HEK293T (cell line): ENCODE results near the gene TPX2.

Experiments
- ARNT ChIP-seq: fragments of 450-650 bp; IDR thresholded peaks from 2 replicates; pipeline ENCODE4 v1.6.1; 2017; ENCODE audit warnings: mild to moderate bottlenecking
- BHLHE40 ChIP-seq: fragments of 450-650 bp; IDR thresholded peaks from 2 replicates; pipeline ENCODE4 v1.6.1; 2016; ENCODE audit warnings: mild to moderate bottlenecking, moderate library complexity, borderline replicate concordance
- CTBP1 ChIP-seq: fragments of 450-650 bp; IDR thresholded peaks from 2 replicates; pipeline ENCODE4 v1.6.1; 2016; ENCODE audit warnings: borderline replicate concordance
- ELF4 ChIP-seq: fragments of 450-650 bp; IDR thresholded peaks from 2 replicates; pipeline ENCODE4 v1.6.1; 2017; ENCODE audit warnings: antibody characterized with exemption
- FOXM1 ChIP-seq: fragments of 450-650 bp; IDR thresholded peaks from 2 replicates; pipeline ENCODE4 v1.6.1; 2017; ENCODE audit warnings: mild to moderate bottlenecking, borderline replicate concordance
- LEF1 ChIP-seq: fragments of 450-650 bp; IDR thresholded peaks from 2 replicates; pipeline ENCODE4 v1.6.1; 2017; ENCODE audit warnings: mild to moderate bottlenecking, borderline replicate concordance
- NFRKB ChIP-seq: fragments of 450-650 bp; IDR thresholded peaks from 2 replicates; pipeline ENCODE4 v1.6.1; 2016; ENCODE audit warnings: mild to moderate bottlenecking, moderate library complexity
- SP1 ChIP-seq: fragments of 450-650 bp; IDR thresholded peaks from 2 replicates; pipeline ENCODE4 v1.6.1; 2017
- SUZ12 ChIP-seq: fragments of 450-650 bp; IDR thresholded peaks from 2 replicates; pipeline ENCODE4 v1.6.1; 2016; ENCODE audit warnings: mild to moderate bottlenecking
- TARDBP ChIP-seq: fragments of 450-650 bp; IDR thresholded peaks from 2 replicates; pipeline ENCODE4 v1.6.1; 2016

DNA sequence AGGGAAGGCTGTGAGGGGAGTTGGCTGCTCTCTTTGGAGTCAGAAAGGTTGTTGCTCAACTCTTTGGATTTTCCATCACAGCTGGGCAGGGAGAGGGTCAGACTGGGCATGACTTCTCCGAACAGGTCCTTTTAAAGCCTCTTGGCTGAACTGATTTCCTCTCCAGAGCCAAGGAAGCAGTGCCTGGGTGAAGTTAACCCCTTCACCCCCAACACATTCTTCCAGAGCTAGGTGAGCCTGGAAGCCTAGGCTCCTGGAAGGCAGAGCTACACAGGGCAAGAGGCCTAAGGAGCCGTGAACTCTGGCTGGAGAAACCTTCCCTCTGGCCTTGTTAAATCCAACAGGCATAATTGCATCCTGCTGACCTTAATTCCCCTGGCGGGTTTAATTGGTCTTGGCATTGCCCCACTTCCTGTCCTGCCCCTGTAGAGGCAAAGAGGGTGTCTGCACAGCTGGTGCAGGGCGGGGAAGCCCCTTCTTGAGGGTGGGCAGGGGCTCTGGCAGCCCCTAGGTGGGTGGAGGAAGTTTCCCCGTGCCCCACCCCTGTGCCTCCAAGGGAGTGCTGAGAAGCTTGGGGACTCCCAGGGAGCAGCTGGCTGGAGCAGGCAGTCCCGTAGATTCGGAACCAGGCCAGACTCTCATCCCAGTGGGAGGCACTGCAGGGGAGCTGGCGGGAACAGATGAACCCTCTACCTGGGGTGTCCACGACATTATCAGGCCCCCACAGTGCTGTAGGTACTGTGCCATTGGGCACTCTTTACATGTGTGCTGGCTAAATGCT is 76.5 kb downstream of the TPX2 start:
- TF ChIP-seq SUZ12 (no peak), BHLHE40 (no peak), ARNT (no peak), NFRKB (no peak), ELF4 (no peak), TARDBP (no peak), CTBP1 (no peak), SP1 (no peak), FOXM1 (no peak), LEF1 (no peak)
